GM19455 (cell line): Measurements from ENCODE around the gene TMEM178B.
"Not testable (repeated sequence)": the region's sequence is repeated elsewhere in the genome, so short reads cannot be mapped to it uniquely, and the experiment has no call there.

Experiments
- ATAC-seq: cut with Tn5 transposase; IDR thresholded peaks from one replicate; pipeline ENCODE4 v1.9.1; 2021; ENCODE audit not compliant: unreplicated experiment

Gene TMEM178B

GRCh38 chr7:141181812-141182211 lies 107.9 kb downstream of the TMEM178B start:
- no peak for ATAC-seq

GRCh38 chr7:141184532-141185190 lies 110.8 kb downstream of the TMEM178B start:
- no peak for ATAC-seq

DNA sequence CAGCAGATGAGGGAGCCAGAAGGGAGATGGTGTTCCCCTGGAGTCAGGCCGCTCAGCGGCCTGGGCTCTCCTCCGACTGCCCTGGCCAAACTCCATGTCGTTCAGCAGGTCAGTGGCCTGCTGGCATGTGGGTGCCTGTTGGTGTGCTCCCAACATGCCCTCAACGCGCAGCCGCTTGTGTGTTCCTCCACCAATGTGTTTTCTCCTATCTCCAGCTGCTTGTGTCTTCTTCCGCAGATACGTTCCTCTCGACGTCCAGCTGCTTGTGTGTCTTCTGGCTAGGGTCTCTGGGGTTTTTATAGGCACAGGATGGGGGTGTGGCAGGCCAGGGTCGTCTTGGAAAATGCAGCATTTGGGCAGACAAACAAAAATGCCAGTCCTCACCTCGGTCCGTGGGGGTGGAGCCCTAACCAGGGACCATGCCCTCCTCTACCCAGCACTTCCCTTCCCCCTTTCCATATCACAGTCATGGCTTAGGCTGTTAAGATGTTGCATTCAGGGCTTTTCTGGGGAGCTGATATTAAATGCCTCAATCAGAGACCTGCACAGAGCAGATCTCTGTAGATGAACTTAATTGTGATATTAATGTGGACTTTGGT lies 111.6 kb downstream of the TMEM178B start:
- ATAC-seq, result no peak

DNA sequence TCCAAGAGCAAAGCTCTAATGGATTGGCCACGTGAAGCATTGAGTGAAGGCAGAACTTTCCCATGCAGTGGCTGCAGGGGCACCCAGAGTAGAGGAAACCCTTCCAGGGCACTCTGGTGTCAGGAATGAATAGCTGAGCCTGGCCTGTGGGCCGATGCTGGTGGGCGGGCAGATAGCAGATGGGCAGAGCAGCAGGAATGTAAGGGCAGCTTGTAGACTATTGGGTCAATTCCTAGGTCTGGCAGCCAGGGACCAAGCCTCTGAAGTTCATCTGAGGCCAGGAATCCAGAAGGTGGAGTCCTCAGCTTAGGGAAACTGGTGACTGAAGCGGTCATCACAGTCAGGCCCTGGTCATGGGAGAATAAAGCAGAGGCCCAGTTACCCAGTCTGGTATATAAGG lies 115.4 kb downstream of the TMEM178B start:
- no peak for ATAC-seq

GRCh38 chr7:141190495-141190894 lies 116.6 kb downstream of the TMEM178B start:
- ATAC-seq, result no peak

DNA sequence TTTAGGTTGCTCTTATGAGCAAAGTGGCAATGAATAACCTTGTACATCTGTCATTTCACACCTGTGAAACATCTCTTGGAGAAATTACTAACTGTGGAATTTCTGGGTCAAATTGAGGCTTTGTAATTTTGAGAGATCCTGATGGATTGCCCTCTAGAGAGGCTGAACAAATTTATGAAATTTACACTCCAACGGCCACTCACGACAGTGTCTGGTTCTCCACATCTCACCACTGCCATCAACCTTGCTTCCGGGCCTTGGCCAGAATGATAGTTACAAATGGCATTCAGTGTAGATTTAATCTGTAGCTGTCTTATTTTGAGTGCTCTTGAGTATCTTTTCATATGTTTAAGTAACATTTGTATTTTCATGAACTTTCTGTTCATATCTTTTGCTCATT lies 117.4 kb downstream of the TMEM178B start:
- ATAC-seq, result no peak

DNA sequence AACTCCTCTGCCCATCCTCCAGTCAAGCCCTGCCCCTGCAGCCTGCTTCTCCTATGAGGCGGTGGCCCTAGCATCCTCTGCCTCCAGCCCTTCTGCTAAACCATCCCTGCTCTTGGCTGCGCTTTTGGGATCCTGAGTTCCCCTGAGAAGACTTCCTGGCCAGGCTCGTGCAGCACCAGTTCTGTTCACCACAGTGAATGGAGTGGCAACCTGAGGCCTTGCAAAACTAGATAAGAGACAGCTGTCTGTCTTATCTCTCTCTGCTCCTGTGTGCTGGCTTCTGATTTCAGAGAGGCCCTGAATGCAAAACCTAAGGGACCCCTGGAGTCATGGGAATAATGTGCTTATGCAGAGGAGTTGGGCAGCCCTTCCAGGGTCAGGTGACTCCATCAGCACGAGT lies 119.2 kb downstream of the TMEM178B start:
- ATAC-seq, result no peak

DNA sequence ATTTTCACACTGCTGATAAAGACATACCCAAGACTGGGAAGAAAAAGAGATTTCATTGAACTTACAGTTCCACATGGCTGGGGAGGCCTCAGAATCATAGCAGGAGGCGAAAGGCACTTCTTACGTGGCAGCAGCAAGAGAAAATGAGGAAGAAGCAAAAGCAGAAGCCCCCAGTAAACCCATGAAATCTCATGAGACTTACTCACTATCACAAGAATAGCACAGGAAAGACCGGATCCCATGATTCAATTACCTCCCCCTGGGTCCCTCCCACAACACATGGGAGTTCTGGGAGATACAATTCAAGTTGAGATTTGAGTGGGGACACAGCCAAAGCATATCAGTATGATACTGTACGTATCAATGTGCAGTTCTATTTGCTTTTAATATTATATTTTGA lies 121.9 kb downstream of the TMEM178B start:
- ATAC-seq, result not testable (repeated sequence)

DNA sequence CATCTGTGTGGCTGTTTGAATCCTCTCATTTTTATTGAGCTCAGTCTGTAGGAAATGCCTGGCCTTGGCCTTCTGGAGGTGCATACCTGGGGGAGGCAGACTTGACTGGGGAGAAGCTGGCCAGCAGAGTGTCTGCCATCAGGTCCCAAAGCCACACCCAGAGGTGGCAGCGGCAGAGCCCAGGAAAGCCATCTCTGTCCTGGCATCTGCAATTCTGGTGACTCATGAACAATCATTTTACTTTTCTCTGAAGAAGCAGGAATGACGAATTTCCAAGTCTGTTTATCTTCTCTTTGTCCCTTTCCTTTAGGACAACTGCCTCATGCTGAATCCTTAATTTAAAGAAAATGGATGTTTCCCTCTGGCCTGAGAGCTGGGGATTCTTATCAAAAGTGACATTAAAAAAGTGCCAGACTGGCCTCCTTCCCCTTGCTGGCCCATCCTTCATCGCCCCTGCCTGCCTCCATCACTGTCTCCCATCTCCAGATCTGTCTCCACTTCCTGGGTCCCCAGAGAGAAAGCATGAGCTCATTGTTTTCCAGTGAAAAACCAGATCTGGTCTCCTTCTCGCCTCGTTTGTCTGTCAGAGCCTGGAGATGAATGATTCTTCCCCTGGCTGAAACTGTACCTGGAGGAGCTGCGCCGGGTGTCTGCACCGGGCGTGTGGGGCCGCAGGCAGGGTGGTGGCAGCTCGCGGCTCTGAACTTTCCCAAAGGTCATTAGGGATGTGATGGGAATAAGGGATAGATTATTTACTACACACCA lies 124.5 kb downstream of the TMEM178B start:
- no peak for ATAC-seq

DNA sequence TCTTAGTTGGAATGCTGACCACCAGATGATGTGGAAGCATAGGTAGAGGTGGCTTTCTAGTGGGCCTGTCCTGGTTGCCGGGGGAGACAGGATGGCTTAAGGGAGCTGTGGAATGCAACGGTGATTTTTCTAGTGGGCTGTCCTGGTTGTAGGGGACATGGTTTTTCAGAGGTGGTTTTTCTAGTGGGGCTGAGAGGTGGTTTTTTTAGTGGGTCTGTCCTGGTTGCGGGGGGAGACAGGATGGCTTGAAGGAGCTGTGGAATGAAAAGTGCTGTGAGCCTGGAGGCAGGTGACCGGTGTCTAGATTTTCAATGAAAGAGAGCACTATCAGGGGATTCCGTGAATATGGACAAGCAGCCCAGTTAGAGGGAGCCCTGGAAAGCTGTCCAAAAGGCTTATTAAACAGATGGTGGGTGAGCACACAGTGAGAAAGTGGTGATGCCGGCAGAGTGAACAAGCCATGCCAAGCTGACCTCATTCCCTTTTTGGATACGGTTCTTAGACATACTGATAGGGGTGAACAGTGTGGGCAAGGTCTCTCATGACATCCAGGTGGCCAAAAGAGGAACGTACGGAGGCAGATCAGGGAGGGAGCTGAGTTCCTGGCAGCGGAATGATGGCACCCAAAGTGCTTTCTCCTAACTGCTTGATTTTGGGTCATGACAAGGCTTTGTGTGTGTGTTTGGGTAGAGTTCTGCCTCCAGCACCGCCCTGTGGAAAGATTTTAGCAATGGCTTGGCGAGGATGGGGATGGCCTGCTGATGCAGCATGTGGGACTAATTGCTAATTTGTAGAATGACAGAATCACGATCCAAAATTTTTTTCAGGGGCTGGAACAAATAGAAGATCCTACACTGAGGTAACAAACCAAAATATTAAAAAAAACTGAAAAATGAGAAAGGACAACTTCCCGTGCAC lies 126.6 kb downstream of the TMEM178B start:
- no peak for ATAC-seq

DNA sequence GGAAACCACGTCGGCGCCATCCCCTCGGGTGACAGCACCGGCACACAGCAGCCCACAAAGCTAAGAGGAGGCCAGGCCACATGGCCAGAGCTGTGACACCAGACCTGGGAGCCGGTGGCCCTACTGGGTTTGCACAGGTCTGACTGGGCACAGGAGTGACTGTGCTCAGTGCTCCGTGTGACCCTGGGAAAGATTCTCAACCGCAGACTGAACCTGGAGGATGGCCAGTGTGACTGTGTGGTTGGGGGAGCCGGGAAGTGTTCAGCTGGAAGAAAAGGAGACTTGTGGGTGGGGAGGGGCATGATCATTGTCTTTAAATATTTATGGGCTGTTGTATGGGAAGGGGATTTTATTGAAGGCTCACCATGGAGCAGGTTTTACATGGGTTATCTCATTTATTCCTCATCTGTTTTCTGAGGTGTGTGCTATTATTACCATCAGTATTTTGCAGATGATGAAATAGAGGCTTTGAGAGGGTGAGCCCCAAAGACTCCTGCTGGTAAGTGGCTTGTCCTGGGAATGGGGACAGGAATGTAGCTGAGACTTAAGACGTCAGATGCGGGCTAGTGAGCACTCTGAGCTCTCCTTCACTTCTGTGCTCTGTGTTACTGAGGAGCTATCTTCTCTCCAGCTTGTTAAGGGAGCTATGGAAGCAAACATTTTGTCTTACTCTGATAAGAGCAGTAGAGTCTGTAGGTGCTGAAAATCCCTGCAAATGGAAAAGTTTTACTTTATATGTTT lies 127.5 kb downstream of the TMEM178B start:
- ATAC-seq, result no peak

DNA sequence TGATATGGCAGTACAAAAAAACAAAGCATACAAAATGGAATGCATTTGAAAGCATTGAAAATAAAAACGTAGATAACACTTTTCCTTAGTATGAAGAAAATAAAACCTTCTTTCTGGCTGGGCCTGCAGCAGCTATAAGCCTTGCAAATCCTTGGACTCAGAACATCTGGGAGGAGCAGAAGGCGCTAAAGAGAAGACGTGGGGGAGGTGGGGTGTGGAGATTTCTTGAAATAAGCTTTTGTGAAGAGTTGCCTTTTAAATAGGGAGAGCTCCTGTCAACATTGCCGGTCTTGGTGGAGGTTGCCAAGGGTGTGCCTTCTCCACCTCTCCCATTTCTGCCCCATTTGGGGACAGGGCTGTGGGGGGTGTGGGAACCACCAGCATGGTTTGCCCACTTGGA lies 128.7 kb downstream of the TMEM178B start:
- ATAC-seq, result no peak

DNA sequence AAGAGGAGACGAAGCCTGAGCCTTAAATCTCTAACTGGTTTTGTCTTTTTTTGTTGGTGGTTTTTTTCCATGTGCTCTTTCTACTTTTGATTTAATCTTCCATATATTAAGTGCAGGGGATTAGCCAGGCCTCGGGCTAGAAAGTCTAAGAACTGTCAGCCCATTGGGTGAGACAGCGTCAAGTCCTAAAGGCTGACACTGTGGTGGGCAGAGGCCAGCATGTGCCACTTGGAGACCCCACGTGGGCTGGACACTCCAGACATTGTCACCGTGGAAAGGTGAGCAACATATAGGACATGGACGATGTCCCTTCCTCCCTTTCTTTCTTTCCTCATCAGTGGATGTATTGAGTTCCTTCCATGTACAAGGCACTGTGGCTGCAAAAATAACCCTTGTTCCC lies 129.3 kb downstream of the TMEM178B start:
- ATAC-seq, result no peak

DNA sequence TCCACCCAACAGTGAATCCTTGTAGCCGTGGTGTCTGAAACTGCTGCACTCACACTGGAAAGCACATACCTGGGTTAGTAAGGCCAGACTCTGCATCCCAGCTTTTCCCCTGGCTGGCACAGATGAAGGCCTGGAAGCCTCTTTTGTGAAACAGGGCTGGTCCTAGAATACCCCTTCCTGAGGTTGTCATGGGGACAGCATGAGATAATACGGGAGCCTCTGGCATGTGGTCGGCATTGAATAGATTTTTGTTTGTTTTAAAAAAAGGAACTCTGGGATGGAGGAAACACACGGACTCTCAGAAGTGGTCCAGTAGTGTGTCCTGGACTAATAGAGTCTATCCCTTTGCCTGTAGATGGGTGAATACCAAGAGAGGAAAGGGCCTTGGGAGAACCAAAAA lies 129.7 kb downstream of the TMEM178B start:
- ATAC-seq, result no peak

DNA sequence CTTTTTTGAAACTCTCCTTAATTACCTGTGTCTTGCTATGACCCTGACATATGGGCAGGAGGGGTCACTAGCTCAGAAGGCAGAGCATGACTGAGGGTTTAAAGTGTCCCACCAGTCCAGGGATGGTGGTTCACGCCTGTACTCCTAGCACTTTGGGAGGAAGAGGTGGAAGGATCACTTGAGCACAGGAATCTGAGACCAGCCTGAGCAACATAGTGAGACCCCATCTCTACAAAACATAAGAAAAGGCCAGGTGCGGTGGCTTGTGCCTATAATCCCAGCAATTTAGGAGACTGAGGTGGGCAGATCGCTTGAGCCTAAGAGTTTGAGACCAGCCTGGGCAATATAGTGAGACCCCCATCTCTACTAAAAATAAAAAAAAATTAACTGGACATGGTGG lies 133.8 kb downstream of the TMEM178B start:
- ATAC-seq, result no peak

DNA sequence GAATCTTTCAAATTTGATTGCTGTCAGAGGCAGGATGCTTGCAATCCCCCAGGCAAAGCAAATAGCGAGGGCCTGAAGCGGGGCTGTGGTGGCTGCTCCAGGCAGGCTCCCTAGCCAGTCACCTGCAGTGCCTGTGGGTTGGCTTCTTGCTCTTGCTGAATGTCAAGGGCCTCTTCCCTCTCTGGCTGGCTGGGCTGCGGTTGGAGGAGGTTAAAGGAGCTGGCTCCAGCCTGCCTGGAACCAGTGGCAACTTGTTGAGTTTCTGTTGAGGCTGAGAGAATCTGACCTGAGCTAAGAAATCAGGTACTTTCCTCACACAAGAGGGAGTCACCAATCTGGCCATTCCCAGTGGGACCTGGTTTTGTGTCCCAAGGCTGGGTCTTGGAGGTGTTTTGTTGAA lies 134.7 kb downstream of the TMEM178B start:
- no peak for ATAC-seq

DNA sequence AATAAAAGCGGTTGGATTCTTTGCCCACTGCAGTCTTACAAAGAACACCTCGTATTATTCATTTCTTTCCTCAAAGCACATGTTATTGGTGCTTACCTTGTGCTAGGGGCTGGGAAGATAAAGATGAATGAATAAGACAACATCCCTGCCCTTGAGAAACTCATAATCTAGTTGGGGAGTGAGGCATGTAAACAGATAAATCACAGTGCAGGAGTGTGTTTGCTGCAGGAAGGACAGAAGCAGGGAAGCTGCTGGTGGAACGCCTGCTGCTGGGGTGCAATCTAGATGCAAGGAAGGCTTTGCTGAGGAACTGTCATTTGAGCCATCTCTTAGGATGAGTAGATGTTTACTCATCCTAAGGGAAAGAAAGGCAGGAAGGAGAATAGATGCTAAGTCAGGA lies 135.6 kb downstream of the TMEM178B start:
- no peak for ATAC-seq

- ATAC-seq, result no peak
Measured at GRCh38 chr7:141210862-141211261, 137.0 kb downstream of the TMEM178B start.

- no peak for ATAC-seq
Measured at GRCh38 chr7:141213226-141213625, 139.4 kb downstream of the TMEM178B start.

DNA sequence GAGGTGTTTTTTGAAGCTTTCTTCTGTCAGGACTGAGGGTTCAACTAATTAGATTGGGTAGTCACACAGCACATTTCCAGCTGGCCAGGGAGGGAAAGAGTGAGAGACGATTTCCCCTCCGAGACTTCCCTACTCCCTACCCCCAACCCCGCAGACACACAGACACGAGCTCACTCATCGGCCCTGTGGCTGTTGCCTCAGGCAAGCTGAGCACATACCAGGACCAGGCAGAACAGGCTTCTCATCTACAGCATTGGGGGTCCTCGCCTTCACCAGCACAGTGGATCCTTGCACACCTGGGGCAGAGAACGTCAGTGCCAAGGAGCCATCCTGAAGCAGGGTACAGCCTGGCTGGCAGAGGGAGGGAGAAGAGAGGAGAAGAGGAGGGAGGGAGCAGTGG lies 144.1 kb downstream of the TMEM178B start:
- ATAC-seq, result no peak

GRCh38 chr7:141218941-141219340 lies 145.1 kb downstream of the TMEM178B start:
- ATAC-seq, result no peak
